Bronchial epithelial cell (primary cell): ENCODE measurements around the gene DCLK3. TPM values are rescaled to one million over a fixed set of nuclear protein-coding genes. Genes with fewer than 3 reads are reported as not detected.

ENCODE experiments used
- DNase-seq: peaks from one replicate; pipeline ENCODE4 v3.0.0-alpha.2; 2010; ENCODE audit warnings: low read depth
- FAIRE-seq: peaks from 2 replicates; lab custom pipeline; 2011; peaks lifted over from hg19 to GRCh38; lab: Jason Lieb, UNC
- H3K27me3 ChIP-seq: 2 replicates; pipeline ENCODE4 v1.5.1; 2011; ENCODE audit warnings: low read length; ENCODE audit not compliant: control insufficient read depth, insufficient read depth
- H3K36me3 ChIP-seq: 2 replicates; pipeline ENCODE4 v1.5.1; 2011; ENCODE audit warnings: low read length; ENCODE audit not compliant: control insufficient read depth, insufficient read depth
- H3K4me3 ChIP-seq: 2 replicates; pipeline ENCODE4 v1.5.1; 2011; ENCODE audit warnings: mild to moderate bottlenecking, low read depth, low read length, control low read depth
- total RNA-seq: library from RNA; depleted of rRNA; stranded (reverse); fragments of >200 nt; gene quantifications from 2 replicates; pipeline ENCODE4 v1.2.1, GENCODE V29; 2014
- TF ChIP-seq, protein P1 (sequence below): IDR thresholded peaks from 2 replicates; pipeline ENCODE4 v1.5.1; 2011; ENCODE audit warnings: mild to moderate bottlenecking, moderate library complexity, low read length, control low read depth, inconsistent platforms; ENCODE audit not compliant: insufficient read depth, severe bottlenecking

Gene DCLK3
- total RNA-seq, 1 donor from 2014 or later, result not detected

DNA sequence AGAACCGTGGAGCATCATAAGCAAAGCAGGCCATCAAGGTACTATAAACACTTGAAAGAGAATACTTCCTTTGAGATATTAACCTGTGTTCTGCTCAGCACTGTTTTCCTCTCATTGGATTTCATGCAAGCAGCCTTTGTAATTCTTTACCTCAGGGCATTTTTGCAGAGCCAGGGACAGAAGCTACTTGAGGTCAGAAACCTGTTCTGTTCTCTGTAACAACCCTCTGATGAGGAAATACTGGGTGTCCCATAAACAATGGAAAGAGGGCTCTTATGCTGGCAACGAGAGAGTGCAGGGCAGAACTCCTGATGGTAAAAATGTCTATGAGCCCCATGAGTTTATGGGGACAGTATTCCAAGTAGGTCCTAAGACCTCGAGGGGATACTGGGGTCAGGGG, 66.0 kb downstream of the DCLK3 start:
- no peaks in the 10 kb centered on the region for H3K27me3 ChIP-seq
- FAIRE-seq (no peak), DNase-seq (peak; percentile 36)
- no peak overlapping the region for H3K4me3 ChIP-seq
- TF ChIP-seq, protein P1, sequence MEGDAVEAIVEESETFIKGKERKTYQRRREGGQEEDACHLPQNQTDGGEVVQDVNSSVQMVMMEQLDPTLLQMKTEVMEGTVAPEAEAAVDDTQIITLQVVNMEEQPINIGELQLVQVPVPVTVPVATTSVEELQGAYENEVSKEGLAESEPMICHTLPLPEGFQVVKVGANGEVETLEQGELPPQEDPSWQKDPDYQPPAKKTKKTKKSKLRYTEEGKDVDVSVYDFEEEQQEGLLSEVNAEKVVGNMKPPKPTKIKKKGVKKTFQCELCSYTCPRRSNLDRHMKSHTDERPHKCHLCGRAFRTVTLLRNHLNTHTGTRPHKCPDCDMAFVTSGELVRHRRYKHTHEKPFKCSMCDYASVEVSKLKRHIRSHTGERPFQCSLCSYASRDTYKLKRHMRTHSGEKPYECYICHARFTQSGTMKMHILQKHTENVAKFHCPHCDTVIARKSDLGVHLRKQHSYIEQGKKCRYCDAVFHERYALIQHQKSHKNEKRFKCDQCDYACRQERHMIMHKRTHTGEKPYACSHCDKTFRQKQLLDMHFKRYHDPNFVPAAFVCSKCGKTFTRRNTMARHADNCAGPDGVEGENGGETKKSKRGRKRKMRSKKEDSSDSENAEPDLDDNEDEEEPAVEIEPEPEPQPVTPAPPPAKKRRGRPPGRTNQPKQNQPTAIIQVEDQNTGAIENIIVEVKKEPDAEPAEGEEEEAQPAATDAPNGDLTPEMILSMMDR, result no peak
- no peaks in the 10 kb centered on the region for H3K36me3 ChIP-seq

DNA sequence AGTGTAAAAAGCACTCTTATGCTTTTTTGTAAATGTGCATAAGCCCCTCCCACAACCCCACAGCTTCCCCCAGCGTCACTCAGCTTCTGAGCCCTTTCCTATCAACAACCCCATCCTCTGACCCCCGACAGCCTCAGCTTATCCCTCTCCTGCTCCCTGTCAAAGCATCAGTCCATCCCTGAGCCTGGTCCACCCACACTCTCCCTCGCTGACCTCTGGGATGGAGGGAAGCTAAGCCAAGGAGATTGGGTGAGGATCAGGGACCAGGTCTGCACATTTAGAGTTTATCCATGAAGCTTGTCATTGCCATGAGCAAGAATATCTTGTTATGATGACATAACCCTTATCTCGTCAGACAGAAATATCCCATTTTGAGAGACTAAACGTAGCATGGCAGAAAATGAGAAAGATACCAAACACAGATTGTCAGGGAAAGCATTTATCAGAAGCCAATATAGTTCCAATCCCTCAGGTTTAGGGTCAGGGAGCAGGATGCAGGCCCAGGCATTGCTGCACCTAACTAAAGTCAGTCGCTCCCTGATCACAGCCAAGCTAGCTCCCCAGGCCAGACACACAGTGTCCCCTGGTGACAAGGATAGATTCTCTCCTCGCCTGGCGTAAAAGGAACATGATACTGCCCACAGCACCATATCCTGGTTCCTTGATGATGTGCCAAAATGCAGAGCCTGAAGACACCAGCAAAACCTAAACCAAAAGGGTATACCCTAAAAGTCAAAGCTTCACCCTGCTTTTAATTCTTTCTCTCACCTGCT, 66.9 kb downstream of the DCLK3 start:
- TF ChIP-seq, protein P1, result no peak
- Histone ChIP-seq H3K27me3 (no peaks in the 10 kb centered on the region), H3K4me3 (no peak overlapping the region), H3K36me3 (no peaks in the 10 kb centered on the region)
- DNase-seq (no peak), FAIRE-seq (no peak)

DNA sequence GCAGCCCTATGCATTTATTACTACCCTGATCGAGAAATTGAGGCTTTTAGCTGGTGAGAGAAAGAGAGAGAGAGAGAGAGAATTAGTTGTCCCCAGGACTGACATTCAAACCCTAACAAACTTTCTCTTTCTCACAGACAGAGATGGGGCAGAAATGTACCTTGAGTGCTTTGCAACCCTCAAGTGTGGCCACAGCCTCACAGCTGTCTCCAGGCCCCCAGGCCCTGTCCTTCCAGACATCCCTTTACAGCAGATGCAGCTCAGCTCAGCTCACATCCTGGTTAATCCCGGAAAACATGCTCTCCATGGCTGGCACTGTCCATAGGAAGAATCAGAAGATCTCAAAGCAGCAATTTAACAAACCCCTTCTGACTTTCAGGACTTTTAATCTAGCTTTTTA, 67.6 kb downstream of the DCLK3 start:
- Histone ChIP-seq H3K27me3 (no peaks in the 10 kb centered on the region), H3K4me3 (no peak overlapping the region), H3K36me3 (no peaks in the 10 kb centered on the region)
- no peak for DNase-seq
- FAIRE-seq, result no peak
- TF ChIP-seq, protein P1, result no peak

GRCh38 chr3:36695769-36696137, 68.6 kb downstream of the DCLK3 start:
- no peak overlapping the region for H3K4me3 ChIP-seq
- FAIRE-seq (no peak), DNase-seq (peak; percentile 83)
- TF ChIP-seq, protein P1, result no peak
- no peaks in the 10 kb centered on the region for H3K36me3 ChIP-seq
- H3K27me3 ChIP-seq, result no peaks in the 10 kb centered on the region

- TF ChIP-seq, protein P1, result no peak
- Histone ChIP-seq H3K4me3 (no peak overlapping the region), H3K36me3 (no peaks in the 10 kb centered on the region), H3K27me3 (no peaks in the 10 kb centered on the region)
- no peak for FAIRE-seq
- no peak for DNase-seq
These were observed 69.1 kb downstream of the DCLK3 start for GRCh38 chr3:36695113-36695768.
